GM12878 (cell line): ENCODE measurements around the gene TIMM10. TPM values are rescaled to one million over a fixed set of nuclear protein-coding genes. Genes with fewer than 3 reads are reported as not detected.

Experiments used
- BCL11A ChIP-seq: IDR thresholded peaks from 2 replicates; pipeline ENCODE4 v1.6.1; 2011; ENCODE audit warnings: low read depth, low read length
- BMI1 ChIP-seq: fragments of 450-650 bp; IDR thresholded peaks from 2 replicates; pipeline ENCODE4 v1.6.1; 2016; ENCODE audit warnings: mild to moderate bottlenecking, moderate library complexity, borderline replicate concordance
- GATAD2B ChIP-seq: fragments of 450-650 bp; conservative IDR thresholded peaks from 2 replicates; pipeline ENCODE4 v1.6.1; 2017; ENCODE audit warnings: low read depth, mild to moderate bottlenecking, moderate library complexity
- MTA3 ChIP-seq: IDR thresholded peaks from 2 replicates; pipeline ENCODE4 v1.6.1; 2012; ENCODE audit warnings: low read length, inconsistent platforms, borderline replicate concordance
- NR2F1 ChIP-seq: fragments of 450-650 bp; conservative IDR thresholded peaks from 2 replicates; pipeline ENCODE4 v1.6.1; 2017; ENCODE audit warnings: mild to moderate bottlenecking
- PAX8 ChIP-seq: fragments of 450-650 bp; IDR thresholded peaks from 2 replicates; pipeline ENCODE4 v1.6.1; 2017; ENCODE audit warnings: mild to moderate bottlenecking, moderate library complexity
- PRDM15 ChIP-seq: fragments of 450-650 bp; formaldehyde crosslinking; IDR thresholded peaks from 2 replicates; pipeline ENCODE4 v1.4.0; 2020; ENCODE audit warnings: mild to moderate bottlenecking, moderate library complexity
- SP1 ChIP-seq: IDR thresholded peaks from one replicate; pipeline ENCODE4 v1.6.1; 2011; ENCODE audit warnings: low read depth, low read length
- TCF12 ChIP-seq: IDR thresholded peaks from 2 replicates; pipeline ENCODE4 v1.6.1; 2011; ENCODE audit warnings: low read depth, mild to moderate bottlenecking, low read length
- YBX1 ChIP-seq: fragments of 450-650 bp; IDR thresholded peaks from 2 replicates; pipeline ENCODE4 v1.6.1; 2016; ENCODE audit warnings: antibody characterized with exemption
- ZNF592 ChIP-seq: fragments of 450-650 bp; IDR thresholded peaks from 2 replicates; pipeline ENCODE4 v1.6.1; 2017; ENCODE audit warnings: mild to moderate bottlenecking, moderate library complexity
- polyA plus RNA-seq, 11 experiments: library from polyadenylated mRNA; depleted of rRNA in 4 of 11; unstranded in 6 of 11; stranded (reverse) in 5 of 11; fragments of >200 nt; fragmentation: Nextera tagmentation in 4 of 11; fragmentation: Illumina TruSeq in 1 of 11; extraction: Ambion mirVana in 4 of 11; extraction: Trizol in 1 of 11; gene quantifications; 1 replicate in 1 of 11; 2 replicates in 10 of 11; pipeline versions ENCODE4 v1.2.1 to v1.2.3, GENCODE V29; 2011 to 2016; ENCODE audit warnings: inconsistent platforms in 2 of 11, missing spikeins in 2 of 11, low read depth in 1 of 11
- total RNA-seq, 4 experiments: library from RNA; depleted of rRNA in 3 of 4; stranded (reverse); fragments of >200 nt in 3 of 4; fragmentation: Illumina TruSeq in 1 of 4; extraction: Trizol in 1 of 4; gene quantifications; 2 replicates each; pipeline versions ENCODE4 v1.2.1 to v1.2.3, GENCODE V29; 2013 to 2021
- TF ChIP-seq, protein P1 (sequence below): IDR thresholded peaks from 2 replicates; pipeline ENCODE4 v1.6.1; 2012; ENCODE audit warnings: mild to moderate bottlenecking, low read depth, low read length
- TF ChIP-seq, protein P2 (sequence below): fragments of 450-650 bp; IDR thresholded peaks from 2 replicates; pipeline ENCODE4 v1.6.1; 2017; ENCODE audit warnings: mild to moderate bottlenecking, moderate library complexity

The TIMM10 gene
- total and polyA plus RNA-seq, 10 of the 15 experiments (the other 5 are each of a cell fraction or from before 2014, with no cell fraction given), result 148 to 898 (median 206) TPM

DNA sequence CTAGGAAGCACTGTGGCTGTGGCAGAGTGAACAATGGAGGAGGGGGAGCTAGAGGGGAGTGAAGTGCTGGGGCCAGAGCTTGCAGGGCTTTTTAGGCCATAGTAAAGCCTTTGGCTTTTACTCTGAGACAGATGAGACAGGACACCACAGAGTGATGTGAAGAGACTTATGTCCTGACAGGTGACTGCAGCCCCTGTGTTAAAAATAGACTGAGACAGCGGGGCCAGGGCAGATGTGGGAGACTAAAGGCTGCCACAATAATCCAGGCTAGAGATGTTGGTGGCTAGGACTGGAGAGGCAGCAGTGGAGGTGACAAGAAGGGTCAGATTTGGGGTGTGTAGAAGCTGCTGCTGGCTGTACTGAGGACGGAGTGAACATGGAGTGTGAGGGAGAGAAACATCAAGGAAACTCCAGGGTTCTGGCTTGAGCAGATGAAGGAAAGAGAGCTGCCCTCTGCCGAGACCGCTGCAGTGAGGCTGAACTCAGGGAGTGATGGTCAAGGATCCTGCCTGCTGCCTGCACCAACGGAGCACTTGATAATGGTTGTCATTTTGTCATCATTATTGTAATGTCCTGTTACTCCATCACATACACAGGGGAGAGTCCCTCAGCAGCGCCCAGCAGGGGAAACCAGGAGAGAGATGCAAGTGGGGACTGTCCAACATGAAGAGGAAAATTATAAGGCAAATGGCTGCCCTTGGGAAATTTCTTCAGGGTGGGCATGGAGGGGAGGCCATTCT, 42.5 kb downstream of the TIMM10 start (continued):
- TF ChIP-seq PRDM15, result no peak
- no peak for TF ChIP-seq BCL11A
- TF ChIP-seq YBX1, result no peak
- TF ChIP-seq ZNF592, result no peak
- TF ChIP-seq NR2F1, result no peak
- TF ChIP-seq, protein P1, sequence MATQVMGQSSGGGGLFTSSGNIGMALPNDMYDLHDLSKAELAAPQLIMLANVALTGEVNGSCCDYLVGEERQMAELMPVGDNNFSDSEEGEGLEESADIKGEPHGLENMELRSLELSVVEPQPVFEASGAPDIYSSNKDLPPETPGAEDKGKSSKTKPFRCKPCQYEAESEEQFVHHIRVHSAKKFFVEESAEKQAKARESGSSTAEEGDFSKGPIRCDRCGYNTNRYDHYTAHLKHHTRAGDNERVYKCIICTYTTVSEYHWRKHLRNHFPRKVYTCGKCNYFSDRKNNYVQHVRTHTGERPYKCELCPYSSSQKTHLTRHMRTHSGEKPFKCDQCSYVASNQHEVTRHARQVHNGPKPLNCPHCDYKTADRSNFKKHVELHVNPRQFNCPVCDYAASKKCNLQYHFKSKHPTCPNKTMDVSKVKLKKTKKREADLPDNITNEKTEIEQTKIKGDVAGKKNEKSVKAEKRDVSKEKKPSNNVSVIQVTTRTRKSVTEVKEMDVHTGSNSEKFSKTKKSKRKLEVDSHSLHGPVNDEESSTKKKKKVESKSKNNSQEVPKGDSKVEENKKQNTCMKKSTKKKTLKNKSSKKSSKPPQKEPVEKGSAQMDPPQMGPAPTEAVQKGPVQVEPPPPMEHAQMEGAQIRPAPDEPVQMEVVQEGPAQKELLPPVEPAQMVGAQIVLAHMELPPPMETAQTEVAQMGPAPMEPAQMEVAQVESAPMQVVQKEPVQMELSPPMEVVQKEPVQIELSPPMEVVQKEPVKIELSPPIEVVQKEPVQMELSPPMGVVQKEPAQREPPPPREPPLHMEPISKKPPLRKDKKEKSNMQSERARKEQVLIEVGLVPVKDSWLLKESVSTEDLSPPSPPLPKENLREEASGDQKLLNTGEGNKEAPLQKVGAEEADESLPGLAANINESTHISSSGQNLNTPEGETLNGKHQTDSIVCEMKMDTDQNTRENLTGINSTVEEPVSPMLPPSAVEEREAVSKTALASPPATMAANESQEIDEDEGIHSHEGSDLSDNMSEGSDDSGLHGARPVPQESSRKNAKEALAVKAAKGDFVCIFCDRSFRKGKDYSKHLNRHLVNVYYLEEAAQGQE, result no peak
- TF ChIP-seq, protein P2, sequence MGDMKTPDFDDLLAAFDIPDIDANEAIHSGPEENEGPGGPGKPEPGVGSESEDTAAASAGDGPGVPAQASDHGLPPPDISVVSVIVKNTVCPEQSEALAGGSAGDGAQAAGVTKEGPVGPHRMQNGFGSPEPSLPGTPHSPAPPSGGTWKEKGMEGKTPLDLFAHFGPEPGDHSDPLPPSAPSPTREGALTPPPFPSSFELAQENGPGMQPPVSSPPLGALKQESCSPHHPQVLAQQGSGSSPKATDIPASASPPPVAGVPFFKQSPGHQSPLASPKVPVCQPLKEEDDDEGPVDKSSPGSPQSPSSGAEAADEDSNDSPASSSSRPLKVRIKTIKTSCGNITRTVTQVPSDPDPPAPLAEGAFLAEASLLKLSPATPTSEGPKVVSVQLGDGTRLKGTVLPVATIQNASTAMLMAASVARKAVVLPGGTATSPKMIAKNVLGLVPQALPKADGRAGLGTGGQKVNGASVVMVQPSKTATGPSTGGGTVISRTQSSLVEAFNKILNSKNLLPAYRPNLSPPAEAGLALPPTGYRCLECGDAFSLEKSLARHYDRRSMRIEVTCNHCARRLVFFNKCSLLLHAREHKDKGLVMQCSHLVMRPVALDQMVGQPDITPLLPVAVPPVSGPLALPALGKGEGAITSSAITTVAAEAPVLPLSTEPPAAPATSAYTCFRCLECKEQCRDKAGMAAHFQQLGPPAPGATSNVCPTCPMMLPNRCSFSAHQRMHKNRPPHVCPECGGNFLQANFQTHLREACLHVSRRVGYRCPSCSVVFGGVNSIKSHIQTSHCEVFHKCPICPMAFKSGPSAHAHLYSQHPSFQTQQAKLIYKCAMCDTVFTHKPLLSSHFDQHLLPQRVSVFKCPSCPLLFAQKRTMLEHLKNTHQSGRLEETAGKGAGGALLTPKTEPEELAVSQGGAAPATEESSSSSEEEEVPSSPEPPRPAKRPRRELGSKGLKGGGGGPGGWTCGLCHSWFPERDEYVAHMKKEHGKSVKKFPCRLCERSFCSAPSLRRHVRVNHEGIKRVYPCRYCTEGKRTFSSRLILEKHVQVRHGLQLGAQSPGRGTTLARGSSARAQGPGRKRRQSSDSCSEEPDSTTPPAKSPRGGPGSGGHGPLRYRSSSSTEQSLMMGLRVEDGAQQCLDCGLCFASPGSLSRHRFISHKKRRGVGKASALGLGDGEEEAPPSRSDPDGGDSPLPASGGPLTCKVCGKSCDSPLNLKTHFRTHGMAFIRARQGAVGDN, result no peak
- no peak for TF ChIP-seq GATAD2B
- no peak for TF ChIP-seq BMI1
- TF ChIP-seq TCF12, result no peak
- no peak for TF ChIP-seq MTA3
- no peak for TF ChIP-seq PAX8
- TF ChIP-seq SP1, result no peak
